Cardiac ventricle fibroblast (primary cell): ENCODE results near the gene KBTBD12. TPM values are rescaled to one million over a fixed set of nuclear protein-coding genes. Genes with fewer than 3 reads are reported as not detected.

Experiments used
- total RNA-seq: library from RNA; depleted of rRNA; stranded (reverse); fragments of >200 nt; gene quantifications from 2 replicates; pipeline ENCODE4 v1.2.3, GENCODE V29; 2015

Gene KBTBD12, protein sequence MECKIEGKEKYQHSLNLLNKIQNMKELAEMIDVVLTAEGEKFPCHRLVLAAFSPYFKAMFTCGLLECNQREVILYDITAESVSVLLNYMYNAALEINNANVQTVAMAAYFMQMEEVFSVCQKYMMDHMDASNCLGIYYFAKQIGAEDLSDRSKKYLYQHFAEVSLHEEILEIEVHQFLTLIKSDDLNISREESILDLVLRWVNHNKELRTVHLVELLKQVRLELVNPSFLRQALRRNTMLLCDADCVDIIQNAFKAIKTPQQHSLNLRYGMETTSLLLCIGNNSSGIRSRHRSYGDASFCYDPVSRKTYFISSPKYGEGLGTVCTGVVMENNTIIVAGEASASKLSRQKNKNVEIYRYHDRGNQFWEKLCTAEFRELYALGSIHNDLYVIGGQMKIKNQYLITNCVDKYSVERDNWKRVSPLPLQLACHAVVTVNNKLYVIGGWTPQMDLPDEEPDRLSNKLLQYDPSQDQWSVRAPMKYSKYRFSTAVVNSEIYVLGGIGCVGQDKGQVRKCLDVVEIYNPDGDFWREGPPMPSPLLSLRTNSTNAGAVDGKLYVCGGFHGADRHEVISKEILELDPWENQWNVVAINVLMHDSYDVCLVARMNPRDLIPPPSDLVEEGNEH
- not detected in 2 replicates for total RNA-seq

GRCh38 chr3:127915115-127915936 lies at the start of gene KBTBD12:
KBTBD12 (plus strand) TSS chr3:127915232; CDS start chr3:127923062, 7,830 bp downstream.

Other genes with a start within 250 kb of the KBTBD12 start
- 15.0 and 15.1 TPM in 2 replicates for gene ABTB1, start 242.3 kb upstream of the KBTBD12 start, total RNA-seq
- gene MGLL, start 92.7 kb upstream of the KBTBD12 start, total RNA-seq, result 9.4 and 9.6 TPM in 2 replicates
- 329 and 346 TPM in 2 replicates for gene SEC61A1, start 137.2 kb downstream of the KBTBD12 start, total RNA-seq
- gene RUVBL1, start 208.6 kb downstream of the KBTBD12 start, total RNA-seq, result 25.4 and 34.0 TPM in 2 replicates
- 8.8 and 9.3 TPM in 2 replicates for gene EEFSEC, start 238.2 kb downstream of the KBTBD12 start, total RNA-seq